Measurements from ENCODE around the gene IRGC.

GRCh38 chr19:43759515-43759914 lies 43.6 kb downstream of the IRGC start:
- TF ChIP-seq POLR2A (IDR thresholded peaks at IDR 0.05) (no peak), CTCF (IDR thresholded peaks at IDR 0.05) (no peak)
